GM10266 (cell line): ENCODE measurements around the gene MACROD2.

Experiments
- DNase-seq: peaks from one replicate; pipeline ENCODE4 v3.0.0; 2012; ENCODE audit errors: extremely low spot score
- TF ChIP-seq, protein P1 (sequence below): IDR thresholded peaks from 2 replicates; pipeline ENCODE4 v1.5.1; 2012; ENCODE audit warnings: mild to moderate bottlenecking, low read depth; ENCODE audit not compliant: control insufficient read depth, insufficient read depth; ENCODE audit errors: missing control alignments

Gene MACROD2

GRCh38 chr20:13995086-13995665 lies at the start of gene MACROD2:
TSS of gene MACROD2 (plus strand) at chr20:13995516.
- DNase-seq = no peak
- TF ChIP-seq, protein P1, sequence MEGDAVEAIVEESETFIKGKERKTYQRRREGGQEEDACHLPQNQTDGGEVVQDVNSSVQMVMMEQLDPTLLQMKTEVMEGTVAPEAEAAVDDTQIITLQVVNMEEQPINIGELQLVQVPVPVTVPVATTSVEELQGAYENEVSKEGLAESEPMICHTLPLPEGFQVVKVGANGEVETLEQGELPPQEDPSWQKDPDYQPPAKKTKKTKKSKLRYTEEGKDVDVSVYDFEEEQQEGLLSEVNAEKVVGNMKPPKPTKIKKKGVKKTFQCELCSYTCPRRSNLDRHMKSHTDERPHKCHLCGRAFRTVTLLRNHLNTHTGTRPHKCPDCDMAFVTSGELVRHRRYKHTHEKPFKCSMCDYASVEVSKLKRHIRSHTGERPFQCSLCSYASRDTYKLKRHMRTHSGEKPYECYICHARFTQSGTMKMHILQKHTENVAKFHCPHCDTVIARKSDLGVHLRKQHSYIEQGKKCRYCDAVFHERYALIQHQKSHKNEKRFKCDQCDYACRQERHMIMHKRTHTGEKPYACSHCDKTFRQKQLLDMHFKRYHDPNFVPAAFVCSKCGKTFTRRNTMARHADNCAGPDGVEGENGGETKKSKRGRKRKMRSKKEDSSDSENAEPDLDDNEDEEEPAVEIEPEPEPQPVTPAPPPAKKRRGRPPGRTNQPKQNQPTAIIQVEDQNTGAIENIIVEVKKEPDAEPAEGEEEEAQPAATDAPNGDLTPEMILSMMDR = no peak

DNA sequence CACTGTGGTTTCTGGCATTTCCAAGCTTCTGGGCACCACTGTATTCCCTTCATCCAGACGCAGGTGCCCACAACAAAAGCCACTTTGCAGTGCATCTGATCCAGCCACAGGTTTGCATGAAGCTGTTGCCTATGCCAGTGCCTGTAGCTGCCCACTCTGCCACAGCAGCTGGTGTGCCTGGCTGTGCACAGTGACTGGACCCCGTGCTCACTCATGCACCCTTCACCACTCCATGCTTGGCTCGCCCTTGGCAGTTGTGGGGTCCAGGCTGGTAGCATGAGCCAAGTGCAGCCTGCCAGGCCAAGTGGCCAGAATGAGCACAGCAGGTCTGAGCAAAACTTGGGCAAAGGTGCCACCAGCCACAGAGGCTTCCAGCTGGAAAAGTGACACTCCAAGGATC lies 47.6 kb upstream of the MACROD2 start:
- TF ChIP-seq, protein P1 = no peak

GRCh38 chr20:13953227-13953626 lies 42.1 kb upstream of the MACROD2 start:
- DNase-seq = no peak
- TF ChIP-seq, protein P1 = no peak

More for the DNA sequence above, 47.6 kb upstream of the MACROD2 start:
- DNase-seq = no peak

DNA sequence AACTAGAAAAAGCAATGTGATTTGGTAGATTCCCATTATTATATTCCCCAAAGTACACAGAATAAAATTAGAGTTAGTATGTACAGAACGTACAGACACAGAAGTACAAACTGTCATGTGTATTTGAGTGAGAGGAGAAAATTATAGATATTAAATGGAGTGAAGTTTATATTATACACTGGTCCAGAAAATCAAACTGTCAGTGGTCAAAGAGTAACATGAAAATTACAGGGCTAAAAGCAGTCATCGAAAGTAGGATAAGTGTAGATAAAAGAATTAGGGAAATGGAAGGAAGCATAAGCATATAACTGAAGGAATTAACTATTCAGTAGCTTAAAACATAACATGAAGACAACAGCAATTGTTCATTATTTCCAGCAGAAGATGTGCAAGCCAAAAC lies 35.2 kb upstream of the MACROD2 start:
- TF ChIP-seq, protein P1 = no peak
- DNase-seq = no peak

- no peak for DNase-seq
- TF ChIP-seq, protein P1 = no peak
Observed at GRCh38 chr20:13960525-13960924, 34.8 kb upstream of the MACROD2 start.

GRCh38 chr20:13984211-13984610 lies 11.1 kb upstream of the MACROD2 start:
- no peak for DNase-seq
- TF ChIP-seq, protein P1 = no peak

DNA sequence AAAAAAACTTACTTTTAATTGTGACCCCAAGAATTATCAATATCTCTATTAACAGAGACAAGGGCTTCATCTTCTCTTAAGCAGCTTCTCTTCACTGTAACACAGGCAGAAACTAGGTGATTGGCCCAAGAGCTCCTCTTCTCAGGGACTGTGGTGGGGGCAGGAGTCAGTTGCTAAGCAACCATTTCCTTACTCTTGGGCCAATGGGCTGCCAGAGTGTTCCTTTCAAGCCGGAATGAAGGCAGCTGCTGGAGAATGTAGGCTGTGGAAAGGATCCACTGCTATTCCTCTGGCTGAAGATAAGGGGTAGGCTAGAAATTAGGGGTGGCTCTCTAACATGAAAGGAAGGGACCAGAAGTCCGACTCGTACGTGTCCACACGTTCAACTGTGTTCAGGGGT lies 4.9 kb upstream of the MACROD2 start, which contains the start of gene SEL1L2:
Gene SEL1L2 (minus strand): TSS at position 150 of the 400 bp plus-strand sequence. CDS start 80 bp downstream, at position 70.
- TF ChIP-seq, protein P1 = no peak
- no peak for DNase-seq
